NCI-H1930 (cell line): Measurements from ENCODE around the gene RNF39.

Experiments used
- DNase-seq, 2 experiments: peaks; one replicate each; lab custom pipeline; 2025; lab: John Stamatoyannopoulos, UW

Gene RNF39

GRCh38 chr6:30097902-30098768 is 22.6 kb upstream of the RNF39 start:
- DNase-seq = no peak

DNA sequence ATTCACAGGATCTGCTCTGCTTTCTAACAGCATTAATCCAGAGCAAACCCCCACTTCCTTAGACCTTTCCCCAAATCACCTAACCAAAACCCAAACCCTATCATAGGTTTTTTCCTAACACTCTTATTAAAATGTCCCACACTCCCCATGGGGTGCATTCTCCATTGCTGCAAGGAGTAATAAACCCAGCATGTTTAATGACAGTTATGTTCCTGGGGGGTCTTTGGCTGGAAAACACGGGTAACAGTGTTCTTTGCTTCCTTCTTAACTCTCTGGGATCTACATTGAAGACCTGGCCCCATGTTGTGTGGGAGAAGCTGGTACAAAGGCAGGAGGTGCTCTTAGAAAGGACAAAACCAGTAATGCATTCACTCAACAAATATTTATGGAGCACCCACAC is 21.3 kb upstream of the RNF39 start:
- DNase-seq = no peak

DNA sequence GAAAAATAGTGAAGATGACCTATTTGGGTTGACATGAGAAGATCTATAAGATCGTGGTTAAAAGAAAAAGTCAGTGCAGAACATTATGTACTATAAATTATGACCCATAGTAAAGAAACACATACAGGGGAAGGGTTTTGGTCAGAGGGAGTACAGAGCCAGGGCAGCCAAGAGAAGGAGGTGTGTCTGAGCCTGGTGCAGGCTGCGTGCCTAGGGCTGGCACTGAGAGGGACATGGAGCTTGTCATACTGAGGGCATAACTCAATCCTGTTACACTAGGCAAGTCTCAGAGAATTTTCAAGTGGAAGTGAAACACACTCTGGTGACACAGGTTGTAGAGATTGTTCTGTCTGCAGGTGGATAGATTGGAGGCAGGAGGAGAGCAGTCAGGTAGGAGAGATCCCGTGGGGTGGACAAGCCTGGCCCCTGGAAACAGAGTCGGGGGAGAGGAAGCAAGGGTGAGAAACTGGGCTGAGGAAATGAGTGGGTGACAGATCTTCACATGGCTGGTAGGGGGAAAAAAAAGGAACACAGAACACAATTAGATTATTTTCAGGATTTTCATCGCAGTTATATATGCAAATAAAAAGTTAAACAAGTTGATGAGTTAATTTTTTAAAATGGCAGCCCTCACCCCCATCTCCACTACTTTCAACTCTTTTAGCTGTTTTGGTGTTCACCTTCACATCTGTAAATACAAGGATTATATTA is 18.5 kb upstream of the RNF39 start:
- DNase-seq = no peak

GRCh38 chr6:30092852-30093543 is 17.4 kb upstream of the RNF39 start:
- no peak for DNase-seq

- DNase-seq = no peak
Observed at GRCh38 chr6:30091577-30092381, 16.2 kb upstream of the RNF39 start.

DNA sequence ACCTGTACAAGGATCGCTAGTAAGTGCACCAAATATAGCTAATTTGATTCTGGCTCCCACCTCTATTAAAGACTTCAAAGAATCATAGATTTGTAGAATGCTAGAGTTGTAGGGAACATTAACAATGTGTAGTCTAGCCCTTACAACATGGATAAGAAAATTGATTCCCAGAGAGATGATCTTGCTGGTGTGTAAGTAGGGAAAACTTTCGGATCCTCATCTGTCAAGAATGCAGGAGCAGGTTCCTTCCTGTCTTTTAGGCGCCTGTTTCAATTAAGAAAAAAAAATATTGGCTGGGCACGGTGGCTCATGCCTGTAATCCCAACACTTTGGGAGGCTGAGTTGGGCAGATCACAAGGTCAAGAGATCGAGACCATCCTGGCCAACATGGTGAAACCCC is 12.3 kb upstream of the RNF39 start:
- no peak for DNase-seq

GRCh38 chr6:30077218-30077617 is 1.6 kb upstream of the RNF39 start:
- no peak for DNase-seq

DNA sequence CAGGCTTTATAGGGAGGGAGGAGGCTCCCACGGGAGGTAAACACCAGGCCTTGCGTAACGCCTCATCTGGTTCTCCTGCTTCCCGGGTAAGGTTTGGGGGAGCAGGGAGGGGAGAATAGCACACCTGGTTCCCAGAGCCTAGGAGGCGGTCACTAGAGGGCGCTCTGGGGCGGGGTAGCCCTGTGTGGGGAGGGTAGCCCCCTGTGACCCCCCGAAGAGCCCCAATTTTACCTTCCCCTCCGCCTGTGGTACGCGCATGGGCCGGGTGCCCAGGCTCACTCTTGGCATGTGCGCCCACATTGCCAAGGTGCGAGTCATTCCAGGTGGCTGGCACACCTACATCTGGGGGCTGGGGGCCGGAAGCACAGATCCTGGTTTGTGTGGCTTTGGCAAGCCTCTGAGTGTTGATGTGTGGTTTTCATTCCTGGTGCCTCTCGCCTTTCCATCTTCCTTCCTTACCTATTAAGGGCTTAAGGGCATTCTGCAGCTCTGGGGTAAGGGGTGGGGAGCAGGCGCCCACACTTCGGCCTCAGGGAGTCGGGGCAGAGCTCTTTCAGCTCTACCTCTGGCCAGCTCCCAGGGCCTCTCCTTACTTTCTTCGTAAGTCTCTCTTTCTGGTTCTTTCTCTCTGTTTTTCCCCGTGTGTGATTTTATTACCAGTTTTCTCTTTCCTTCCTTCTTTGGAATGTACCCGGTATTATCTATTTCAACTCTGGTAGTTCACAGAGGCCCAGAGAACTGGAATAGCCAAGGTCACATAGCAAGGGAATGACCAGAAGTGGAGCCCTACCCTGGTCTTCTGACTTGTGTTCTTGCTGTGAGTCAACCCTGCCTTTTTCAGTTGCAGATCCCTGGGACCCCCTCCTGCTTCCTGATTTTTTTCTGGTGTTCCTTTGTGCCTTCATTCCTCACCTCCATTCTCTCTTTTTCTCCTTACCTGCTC is 492 bp upstream of the RNF39 start:
- peak in 1 of 2 experiments; percentile 14 for DNase-seq

- no peak for DNase-seq
Observed at GRCh38 chr6:30074331-30075093, 1.1 kb downstream of the RNF39 start.

DNA sequence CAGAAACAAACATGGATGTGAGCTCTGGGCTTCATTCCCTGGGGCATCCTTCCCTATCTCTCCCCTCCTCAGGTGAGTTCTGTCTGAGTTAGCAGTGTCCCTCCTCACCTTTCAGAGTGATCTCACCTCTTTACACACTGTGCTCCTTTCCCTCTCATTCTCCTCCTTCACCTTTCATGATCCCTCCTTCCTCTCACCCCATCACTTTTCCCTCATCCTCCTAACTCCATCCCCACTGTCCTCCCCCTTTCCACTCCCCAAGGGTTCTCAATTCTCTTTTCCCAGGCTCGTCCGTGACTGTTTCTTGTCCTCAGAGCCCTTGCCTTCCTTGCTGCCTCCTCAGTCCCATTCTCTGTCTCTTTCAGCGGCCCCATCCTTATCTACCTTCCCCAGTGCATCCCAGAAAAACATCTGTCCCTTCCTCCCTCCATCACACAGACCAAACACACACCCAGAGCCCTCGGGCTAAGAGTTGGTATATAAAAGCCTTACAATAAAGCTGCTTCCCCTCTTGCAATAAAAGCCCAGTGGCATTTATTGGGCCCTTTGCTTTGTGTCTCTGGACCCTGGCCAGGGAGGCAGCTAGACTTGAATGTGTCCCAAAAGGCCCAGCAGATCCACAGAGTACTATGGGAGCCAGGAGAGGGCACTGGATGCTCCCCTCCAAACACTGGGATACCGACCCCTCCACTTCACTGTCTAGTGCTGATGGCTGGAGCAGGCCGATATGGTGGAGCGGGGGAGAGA is 1.9 kb downstream of the RNF39 start:
- DNase-seq = no peak

DNA sequence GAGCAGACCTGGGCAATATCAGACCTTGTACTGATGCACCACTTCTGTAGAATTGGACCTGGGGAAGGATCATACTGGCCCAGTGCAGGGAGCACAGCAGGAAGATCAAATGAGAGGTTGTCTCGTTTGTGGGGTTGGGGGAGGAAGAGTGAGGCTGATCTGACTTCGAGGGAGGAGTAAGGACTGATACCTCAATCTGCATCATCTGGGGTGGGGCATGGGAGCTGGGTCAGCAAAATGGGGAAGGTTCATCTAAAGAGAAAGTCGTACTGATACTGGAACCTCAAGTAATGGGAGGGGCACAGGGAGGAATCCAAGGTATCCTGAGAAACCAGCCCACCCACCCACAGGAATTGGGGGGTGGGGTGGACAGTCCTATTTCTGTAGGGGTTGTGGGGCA is 3.7 kb downstream of the RNF39 start:
- no peak for DNase-seq

DNA sequence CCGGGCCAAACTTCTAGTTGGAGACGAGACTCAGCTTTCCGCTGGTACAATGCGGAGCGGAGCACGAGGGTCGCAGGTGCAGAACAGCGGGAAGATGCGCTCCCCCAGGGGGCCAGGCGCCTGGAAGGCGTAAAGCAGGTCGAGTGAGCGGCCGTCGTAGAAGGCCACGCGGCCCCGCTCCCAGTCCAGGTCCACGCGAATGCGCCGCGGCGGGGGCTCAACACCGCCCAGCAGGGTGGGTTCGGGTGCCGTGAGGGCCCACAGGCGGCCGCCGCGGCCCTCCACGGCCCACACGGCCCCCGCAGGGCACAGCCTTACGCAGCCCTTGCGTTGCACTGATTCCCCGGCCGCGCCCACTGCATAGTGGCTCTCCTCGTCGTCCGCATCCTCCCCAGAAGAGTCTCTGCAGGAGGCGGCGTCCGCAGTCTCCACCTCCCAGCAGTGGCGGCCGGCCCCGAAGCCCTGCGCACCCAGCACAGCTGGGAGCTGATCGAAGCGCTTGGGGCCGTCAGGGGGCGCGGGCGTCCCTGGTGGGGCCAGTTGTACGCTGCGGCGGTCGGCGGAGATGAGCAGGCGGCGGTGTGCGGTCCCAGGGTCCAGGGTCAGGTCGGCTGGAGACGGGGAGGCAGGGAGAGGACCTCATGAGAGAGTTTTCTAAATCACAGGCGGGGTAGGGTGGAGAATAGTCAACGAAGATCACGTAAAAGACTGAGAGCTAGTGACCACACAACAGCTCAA is 4.3 kb downstream of the RNF39 start:
- no peak for DNase-seq

DNA sequence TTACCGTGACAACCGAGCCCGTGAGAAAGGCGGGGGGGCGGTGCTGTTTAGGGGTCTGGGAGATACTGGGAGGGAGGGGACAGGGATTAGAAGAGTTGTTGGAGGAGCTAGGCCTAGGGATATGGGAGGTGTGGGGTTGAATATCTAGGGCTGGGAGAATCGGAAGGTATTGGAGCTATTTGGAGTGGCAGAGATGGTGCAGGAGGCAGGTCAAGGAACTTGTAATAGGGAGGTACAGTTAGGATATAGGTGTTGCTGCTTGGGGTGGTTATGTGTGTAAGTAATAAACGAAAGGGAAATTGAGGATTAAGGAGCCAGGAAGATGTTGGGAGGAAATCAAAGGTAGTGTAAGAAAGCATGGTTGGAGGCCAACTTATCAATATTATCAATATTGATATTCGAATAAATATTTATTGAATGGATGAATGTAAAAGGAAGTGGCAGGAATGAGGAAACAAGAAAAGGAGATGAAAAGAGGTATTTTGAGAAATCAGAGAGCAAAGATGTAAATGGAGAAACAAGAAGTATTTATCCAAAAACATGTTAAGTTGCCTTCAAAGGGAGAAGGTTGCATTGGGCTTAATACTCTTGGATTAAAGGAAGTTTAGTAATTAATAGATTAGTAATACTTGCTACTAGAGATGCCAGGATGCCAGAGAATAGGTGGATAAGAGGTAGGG is 8.0 kb downstream of the RNF39 start:
- no peak for DNase-seq

DNA sequence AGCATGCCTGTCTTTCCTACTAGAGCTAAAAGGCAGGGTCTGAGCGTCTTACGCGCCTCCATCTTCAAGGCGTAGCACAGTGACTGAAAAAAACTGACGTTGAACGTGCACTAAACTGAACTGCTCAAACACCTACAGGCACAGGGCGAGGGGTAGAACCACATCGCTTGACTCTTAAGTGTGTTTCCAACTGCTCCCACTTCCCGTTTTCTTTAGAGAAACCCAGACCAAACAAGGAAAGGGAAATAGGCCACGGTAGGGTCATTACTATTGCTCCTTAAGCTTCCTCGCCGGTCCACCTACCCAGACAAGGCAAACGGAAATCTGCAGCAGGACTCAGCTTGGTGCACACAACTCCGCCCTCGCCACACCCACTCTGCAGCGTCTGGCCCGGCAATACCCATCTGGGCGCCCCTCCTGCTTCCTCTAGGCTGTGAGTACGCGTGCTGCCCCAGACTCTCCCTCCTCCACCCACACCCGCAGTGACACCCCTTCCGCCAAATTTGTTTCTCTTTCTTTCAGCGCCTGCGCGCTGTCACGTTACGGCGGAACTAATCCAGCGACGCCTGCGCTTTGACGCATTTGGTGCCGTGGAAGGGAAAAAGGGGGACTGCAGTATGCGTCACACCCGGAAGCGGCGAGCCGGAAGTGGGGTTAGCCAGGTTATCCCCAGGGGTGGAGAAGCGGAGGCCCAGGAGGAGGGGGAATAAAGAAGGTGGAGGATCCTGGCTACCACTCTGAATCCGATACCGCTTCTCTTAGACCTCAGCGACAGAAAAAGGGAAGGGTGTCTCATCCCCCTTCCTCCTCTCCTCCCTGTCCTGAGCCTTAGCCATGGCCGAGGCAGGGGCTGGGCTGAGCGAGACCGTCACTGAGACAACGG is 8.8 kb downstream of the RNF39 start, which contains the start of gene PPP1R11:
Gene PPP1R11 (plus strand): TSS at position 622 of the 883 bp plus-strand sequence. CDS start 213 bp downstream, at position 835.
- DNase-seq = peak; percentile 97 to 99

DNA sequence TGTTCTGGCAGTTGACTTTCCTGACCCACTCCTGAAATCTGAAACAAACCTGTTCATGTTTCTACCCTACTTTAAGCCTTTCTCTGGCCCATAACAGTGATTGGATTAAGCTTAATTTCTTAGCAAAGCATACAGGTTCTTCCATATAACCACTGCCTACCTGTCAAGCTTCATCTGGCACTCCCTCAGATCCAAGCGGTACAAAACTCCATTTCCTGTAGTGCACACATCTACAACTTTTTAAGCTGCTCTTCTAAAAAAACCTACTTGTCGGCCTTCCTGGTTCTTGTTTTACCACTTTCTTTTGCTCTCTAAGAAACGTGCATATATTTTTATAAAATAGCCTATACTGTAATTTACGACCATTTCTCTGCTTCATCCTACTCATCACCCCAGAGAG is 9.5 kb downstream of the RNF39 start:
- no peak for DNase-seq

- DNase-seq = no peak
Observed at GRCh38 chr6:30063315-30063714, 12.3 kb downstream of the RNF39 start.
